Left cardiac atrium (tissue), 4 donors: ENCODE data around the gene MCM9. TPM values are rescaled to one million over a fixed set of nuclear protein-coding genes. Genes with fewer than 3 reads are reported as not detected.
"Not testable (repeated sequence)": the region's sequence is repeated elsewhere in the genome, so short reads cannot be mapped to it uniquely, and the experiment has no call there.

Experiments used
- ATAC-seq, 2 donors: fragments of 200-7000 bp; cut with Tn5 transposase; one replicate each; pipeline ENCODE4 v1.9.1; 2020; ENCODE audit warnings: mild to moderate bottlenecking in 2 of 2, moderate library complexity in 2 of 2
- DNase-seq: peaks from one replicate; pipeline ENCODE4 v3.0.0-alpha.2; 2020
- intact Hi-C, 2 donors: fragments of 100-400 bp; cut with DNase I; formaldehyde crosslinking; loops; one replicate each; pipeline versions ENCODE4 v1.14.1 to v1.15.1; 2022 to 2023
- total RNA-seq, 2 donors: library from RNA; stranded (reverse); fragmentation: NEBNext Ultra II Directional; extraction: Animal tissue kit (Norgen Biotek cat#: 25700); gene quantifications; one replicate each; pipeline ENCODE4 v1.2.1, GENCODE V29; 2021
- donor health status: DM: no; HTN: yes; CAD: no.
- donor health status: DM: no; HTN: yes; CAD: no; lungs with severe emphysema.
- donor health status: DM: yes; HTN: yes; CAD: no.
- donor health status: Dilated cardiomyopathy.

MCM9 gene
- total RNA-seq, 2 donors from 2014 or later, result 6.3 to 8.6 TPM

DNA sequence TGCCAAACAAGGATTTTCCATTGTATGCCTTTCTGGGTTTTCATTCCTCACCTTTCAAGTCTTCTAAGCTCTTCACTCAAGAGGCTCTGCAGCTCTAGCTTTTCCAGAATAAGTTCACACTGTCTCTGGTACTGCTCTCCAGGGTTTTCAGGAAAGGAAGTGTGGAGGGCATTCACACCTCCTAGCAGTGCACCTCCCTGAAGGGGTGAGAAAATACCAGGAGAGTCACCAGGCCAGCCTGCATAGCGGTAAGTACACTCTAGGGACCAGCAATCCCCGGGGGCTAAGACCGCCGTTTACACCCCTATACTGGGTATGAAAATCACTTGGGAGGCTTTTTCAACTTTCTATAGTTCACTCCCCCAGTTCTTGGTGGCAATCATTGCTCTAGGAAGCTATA is 108.9 kb downstream of the MCM9 start:
- DNase-seq, result no peak
- ATAC-seq, result no peak
- intact Hi-C loops, result no loop called here

DNA sequence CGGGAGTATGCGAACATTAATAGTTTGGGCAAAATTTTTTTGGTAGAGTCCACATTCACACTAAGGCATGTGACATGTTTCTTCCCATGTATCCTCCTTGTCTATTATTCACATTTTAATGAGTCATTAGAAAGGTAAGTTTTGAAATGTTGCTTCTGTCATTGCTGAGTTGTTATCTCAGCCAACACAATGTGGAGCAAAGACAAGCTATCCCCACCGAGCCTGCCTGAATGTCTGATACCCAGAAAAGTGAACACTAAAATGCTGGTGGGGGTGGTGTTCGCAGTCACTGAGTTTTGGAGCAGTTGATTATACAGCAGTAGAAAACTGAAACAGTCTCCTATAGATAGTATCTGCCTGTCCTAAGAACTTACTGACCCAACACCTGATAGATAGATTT is 109.3 kb downstream of the MCM9 start:
- ATAC-seq (no peak), DNase-seq (no peak)
- intact Hi-C loops, result no loop called here

- ATAC-seq (no peak), DNase-seq (no peak)
- intact Hi-C loops, result no loop called here
These were observed 119.5 kb downstream of the MCM9 start for GRCh38 chr6:118815495-118815894.

DNA sequence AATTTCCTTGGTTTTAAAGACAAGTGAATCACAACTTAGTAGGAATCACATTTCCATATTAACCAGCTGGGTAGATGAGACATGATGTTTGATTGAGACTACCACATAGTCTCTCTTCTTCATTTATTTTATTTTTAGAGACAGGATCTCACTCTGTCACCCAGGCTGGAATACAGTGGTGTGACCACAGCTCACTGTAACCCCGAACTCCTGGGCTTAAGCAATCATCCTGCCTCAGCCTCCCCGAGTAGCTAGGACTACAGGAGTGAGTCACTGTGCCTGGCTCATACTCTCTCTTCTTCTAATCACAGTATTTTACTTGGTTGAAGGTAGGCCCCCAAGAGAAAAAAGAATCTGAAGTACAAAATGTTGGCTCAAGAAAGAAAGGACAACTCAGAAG is 121.2 kb downstream of the MCM9 start:
- ATAC-seq, result no peak
- intact Hi-C loops, result no loop called here
- DNase-seq, result no peak

DNA sequence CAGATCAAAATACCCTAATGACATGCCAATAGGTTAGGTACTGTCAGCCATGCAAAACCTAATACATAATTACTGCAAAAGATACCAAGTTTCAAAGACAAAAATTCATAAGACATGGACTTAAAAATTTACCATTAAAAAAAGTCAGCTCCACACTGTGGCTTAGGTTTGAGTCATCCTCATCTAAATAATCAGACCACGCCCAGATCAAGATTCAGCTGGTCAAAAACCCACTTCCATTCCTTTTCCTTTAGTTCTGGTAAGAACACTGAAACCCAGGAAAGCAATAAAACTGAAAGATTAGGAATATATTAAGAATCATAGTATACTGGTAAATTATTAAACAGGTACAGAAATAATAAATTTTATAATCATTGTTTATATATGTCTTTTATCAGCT is 122.0 kb downstream of the MCM9 start:
- ATAC-seq, result no peak
- intact Hi-C loops, result no loop called here

DNA sequence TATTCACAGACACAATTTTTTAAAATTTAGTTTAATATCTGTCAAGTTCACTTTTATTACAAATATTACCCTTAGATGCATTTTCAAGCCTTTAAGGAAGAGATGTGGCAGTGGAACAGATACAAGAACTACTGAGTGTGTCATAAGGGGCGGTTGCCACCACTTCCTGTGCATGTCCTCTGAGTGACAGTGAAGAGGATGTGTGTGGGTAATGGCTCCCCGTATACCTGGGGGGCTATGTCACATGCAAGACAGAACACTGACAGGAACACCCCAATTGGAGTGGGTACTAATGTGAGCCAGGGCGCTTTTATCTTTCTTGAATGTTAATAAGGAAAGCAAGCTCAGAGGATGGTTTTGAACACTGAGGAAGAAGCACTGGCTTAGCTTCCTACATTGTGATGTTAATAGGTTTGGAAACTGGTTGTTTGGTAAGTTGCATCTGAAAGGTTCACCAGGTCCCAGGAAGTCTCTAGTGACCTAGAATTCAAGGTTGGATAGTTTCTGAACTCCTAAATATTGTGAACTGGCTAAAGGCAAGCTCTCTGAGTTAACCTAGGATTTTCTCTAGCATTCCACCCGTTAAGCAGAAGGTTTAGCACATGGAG is 124.4 kb downstream of the MCM9 start:
- intact Hi-C loops, result no loop called here
- DNase-seq (no peak), ATAC-seq (peak; percentile 43 to 68)

More for the DNA sequence above, 122.0 kb downstream of the MCM9 start:
- DNase-seq, result no peak

DNA sequence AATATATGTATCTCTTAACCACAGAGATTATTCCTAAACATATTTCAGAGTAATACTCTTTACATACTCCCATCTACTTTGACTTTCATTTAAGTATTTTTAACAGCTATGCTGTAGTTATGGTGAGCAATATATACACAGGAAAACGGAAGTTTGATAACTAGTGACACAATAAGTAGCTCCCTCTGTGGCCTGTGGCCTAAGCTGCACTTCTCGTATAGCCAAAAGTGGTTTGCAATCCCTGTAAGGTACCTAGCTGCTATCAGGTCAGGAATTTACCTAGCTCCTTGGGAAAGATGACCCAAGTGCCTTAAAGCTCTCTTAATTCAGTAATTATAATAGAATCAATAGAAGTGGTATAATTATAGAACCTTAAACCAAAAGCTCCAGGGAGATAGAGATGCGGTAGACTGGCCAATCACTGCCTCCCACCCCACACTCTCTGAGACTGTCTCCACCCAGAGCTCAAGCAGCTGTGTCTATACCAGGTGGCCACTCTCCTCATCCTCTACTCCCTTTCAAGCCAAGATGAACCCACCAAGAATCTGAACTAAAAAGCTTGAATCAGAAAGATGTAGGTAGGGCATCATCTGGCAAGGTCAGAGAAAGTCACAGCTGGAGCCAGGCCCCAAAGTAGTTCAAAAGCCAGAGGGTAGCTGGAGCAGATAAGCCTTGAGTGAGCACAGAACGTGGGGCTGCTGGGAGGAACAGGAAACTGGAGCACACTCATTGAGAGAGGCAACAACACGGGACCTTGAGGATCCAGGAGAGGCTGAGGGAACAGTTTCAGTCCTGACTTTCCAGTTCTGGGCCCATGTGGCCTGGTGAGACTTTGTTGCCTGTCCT is 125.9 kb downstream of the MCM9 start:
- intact Hi-C loops, result no loop called here
- ATAC-seq (peak in 1 of 2 donors; percentile 15), DNase-seq (no peak)

DNA sequence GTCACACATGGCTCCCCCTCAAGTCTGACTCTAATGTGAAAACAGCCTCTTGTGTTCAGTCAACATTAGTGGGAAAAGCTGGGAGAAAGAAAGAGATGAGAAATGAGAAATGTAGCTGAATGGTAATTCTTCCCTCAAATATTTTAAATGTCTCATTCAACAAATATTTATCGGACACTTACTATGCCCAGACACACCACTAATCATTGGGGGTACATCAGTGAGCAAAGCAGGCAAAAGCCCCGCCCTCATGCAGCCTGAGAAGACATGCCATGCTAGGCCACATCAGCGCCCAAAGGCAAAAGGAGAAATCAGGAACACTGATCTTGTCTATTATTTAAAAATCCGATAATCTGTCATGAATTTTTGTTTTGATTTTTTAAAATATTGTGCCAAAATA is 130.9 kb downstream of the MCM9 start:
- intact Hi-C loops, result loop anchor here in 1 of 2 donors (5.0 kb wide), 1 partner anchor 522 kb away; no protein-coding TSS in a partner anchor
- ATAC-seq (no peak), DNase-seq (no peak)

DNA sequence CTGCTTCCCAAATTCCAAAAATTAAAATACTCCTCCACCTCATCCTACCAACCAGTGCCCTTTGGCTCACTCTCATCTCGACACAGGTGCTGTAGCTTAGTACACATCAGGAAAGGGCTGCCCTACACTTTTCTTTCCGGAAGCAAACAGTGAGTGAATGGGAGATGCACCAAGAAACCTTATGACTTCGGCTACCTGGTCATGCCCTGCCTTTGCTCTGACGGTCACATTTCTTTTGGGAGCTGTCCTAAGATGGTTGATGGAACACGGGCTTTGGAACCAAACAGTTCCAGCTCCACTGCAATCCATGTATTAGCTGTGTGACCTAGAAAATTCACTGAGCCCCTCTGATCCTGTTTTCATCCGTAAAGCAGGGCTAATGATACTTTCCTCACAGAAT is 133.7 kb downstream of the MCM9 start:
- DNase-seq (no peak), ATAC-seq (no peak)
- intact Hi-C loops, result loop anchor here in 1 of 2 donors (5.0 kb wide), 1 partner anchor 519 kb away; no protein-coding TSS in a partner anchor

DNA sequence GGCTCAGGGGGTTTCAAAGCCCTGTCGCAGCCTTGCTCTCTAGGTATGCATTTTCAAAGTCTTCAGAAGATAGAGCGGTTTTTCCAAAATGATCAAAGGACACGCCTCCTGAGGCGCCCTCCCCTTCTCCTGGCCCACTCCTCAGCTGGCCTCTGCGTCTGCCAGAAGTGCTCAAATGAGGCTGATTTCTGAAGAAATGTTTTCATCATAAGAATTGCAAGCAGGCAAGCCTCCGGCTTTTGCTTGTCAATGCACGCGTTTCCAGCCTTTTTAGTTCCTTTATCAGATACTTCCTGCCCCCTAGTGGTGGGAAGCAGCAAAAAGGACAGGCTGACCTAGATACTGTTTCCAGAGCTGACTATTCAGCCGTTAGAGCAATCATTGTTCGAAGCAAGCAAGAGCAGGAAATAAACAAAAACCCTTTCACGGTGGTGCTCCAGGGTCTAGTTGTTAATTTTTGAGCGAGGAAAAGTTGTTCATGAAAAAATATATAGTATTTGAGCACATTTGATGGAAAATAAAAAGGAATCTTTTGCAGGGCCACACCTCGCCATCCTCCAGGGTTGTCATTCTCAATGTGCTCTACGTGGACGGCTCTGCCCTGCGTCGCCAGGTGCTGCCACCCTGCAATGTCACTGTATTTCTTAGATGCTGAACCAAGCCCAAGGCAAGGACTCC is 134.4 kb downstream of the MCM9 start:
- intact Hi-C loops, result loop anchor here in 1 of 2 donors (5.0 kb wide), 1 partner anchor 518 kb away; no protein-coding TSS in a partner anchor
- peak; percentile 77 for DNase-seq
- ATAC-seq, result peak; percentile 86 to 89

DNA sequence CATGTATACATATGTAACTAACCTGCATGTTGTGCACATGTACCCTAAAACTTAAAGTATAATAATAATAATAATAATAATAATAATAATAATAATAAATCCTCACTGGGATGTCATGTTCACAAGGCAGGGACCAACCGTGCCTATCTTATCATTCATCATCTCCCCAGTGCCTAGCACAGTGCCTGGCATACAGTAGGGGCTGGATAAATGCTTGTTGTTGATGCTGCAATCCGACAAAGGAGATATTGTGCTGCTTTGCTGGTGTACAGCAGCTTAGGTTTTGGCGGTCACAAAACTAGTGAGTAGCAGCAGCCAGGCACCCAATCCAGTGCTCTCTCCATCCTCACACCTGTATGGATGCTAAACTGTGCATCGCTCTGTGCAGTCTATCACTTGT is 135.1 kb downstream of the MCM9 start:
- DNase-seq (no peak), ATAC-seq (no peak)
- intact Hi-C loops, result loop anchor here in 1 of 2 donors (5.0 kb wide), 1 partner anchor 518 kb away; no protein-coding TSS in a partner anchor

- intact Hi-C loops, ATAC-seq: not testable (repeated sequence)
- DNase-seq, result peak; percentile 49
These were observed 138.4 kb downstream of the MCM9 start for GRCh38 chr6:118796548-118796947.

GRCh38 chr6:118791499-118791898 is 143.5 kb downstream of the MCM9 start:
- ATAC-seq, result no peak
- intact Hi-C loops, result no loop called here

GRCh38 chr6:118789954-118790353 is 145.0 kb downstream of the MCM9 start:
- ATAC-seq, result no peak
- intact Hi-C loops, result no loop called here
- DNase-seq, result no peak

More at GRCh38 chr6:118791499-118791898, 143.5 kb downstream of the MCM9 start:
- DNase-seq, result no peak

DNA sequence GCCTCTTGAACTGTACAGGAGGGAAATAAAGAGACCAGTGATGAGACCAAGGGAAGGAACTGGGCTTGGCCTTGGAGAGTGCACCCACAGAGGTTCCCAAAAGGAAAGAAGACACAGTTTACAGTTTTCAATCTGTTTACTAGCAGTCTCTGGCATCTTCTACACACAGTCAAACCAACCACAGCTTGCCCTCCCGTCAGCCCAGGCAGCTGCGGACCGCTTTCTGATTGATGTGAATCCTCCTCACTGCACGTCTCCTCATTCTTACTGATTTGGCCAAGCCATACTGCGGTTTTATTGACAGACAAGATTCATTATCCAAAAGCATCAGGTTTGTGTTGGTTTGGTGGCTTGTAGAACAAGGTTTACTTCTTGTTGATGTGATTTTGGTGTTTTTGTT is 145.5 kb downstream of the MCM9 start:
- intact Hi-C loops, result no loop called here
- ATAC-seq (no peak), DNase-seq (no peak)

- ATAC-seq (no peak), DNase-seq (no peak)
- intact Hi-C loops, result no loop called here
These were observed 146.3 kb downstream of the MCM9 start for GRCh38 chr6:118788702-118789101.

DNA sequence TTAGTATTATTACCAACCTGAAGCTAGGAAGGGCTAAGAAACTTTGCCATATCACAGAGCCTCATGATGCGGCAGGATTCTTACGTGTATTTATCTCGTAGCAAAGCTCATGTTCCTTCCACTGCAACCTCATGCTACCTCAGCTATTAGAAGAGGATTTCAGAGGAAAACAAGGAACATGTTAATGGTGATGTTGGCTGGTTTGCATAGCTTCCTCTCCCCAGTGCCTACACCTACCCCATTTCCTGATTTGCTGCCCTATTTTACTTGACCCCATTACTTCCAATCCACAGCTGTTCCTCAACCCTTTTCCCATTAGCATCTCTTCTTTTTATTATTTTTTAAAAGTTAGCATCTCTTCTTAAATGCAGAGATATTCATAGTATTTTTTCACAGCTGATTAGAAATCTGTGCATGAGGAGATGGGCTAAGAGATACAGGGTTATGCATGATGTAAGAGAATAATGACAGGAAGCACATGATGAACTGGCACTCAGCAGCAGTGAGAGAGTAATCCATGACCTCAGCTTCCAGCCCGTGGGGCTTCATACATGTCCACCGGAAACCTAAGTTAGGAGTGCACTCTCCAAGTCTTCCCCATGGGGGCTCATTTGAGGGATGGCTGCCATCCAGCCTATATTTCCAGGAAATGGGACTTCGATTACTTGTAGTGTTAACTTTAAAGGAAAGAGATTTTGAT is 147.1 kb downstream of the MCM9 start:
- DNase-seq, result no peak
- ATAC-seq, result peak; percentile 50 to 59
- intact Hi-C loops, result no loop called here

- ATAC-seq, result no peak
- intact Hi-C loops, result no loop called here
These were observed 148.1 kb downstream of the MCM9 start for GRCh38 chr6:118786596-118787453.

More at GRCh38 chr6:118786596-118787453, 148.1 kb downstream of the MCM9 start:
- no peak for DNase-seq
